NK-92 treated with Interleukin-12 subunit alpha and Interleukin-12 subunit beta, amount 100 ng/mL, for 24 hours (cell line): Measurements from ENCODE around the gene ZNF507.
A peak's percentile ranks its signal among the peaks of the same experiment; 100 is the strongest.

Experiments used
- DNase-seq: peaks from one replicate; lab custom pipeline; 2025; lab: John Stamatoyannopoulos, UW

The ZNF507 gene

GRCh38 chr19:32345261-32346207 lies at the start of gene ZNF507:
Gene ZNF507 (plus strand): TSS chr19:32345610. CDS start chr19:32352831, 7,221 bp downstream.
- peak; percentile 76 for DNase-seq

GRCh38 chr19:32296694-32297093 lies 48.7 kb upstream of the ZNF507 start:
- DNase-seq = no peak

GRCh38 chr19:32302778-32303177 lies 42.6 kb upstream of the ZNF507 start:
- DNase-seq = no peak

- no peak for DNase-seq
Measured at GRCh38 chr19:32303193-32303592, 42.2 kb upstream of the ZNF507 start.

- DNase-seq = no peak
Measured at GRCh38 chr19:32307591-32307990, 37.8 kb upstream of the ZNF507 start.

GRCh38 chr19:32308431-32309077 lies 36.9 kb upstream of the ZNF507 start:
- no peak for DNase-seq

GRCh38 chr19:32309711-32310390 lies 35.6 kb upstream of the ZNF507 start:
- DNase-seq = no peak

GRCh38 chr19:32311371-32311770 lies 34.0 kb upstream of the ZNF507 start:
- no peak for DNase-seq

- DNase-seq = no peak
Measured at GRCh38 chr19:32313569-32314265, 31.7 kb upstream of the ZNF507 start.

- no peak for DNase-seq
Measured at GRCh38 chr19:32316034-32316433, 29.4 kb upstream of the ZNF507 start.

GRCh38 chr19:32317086-32317485 lies 28.3 kb upstream of the ZNF507 start:
- DNase-seq = no peak

GRCh38 chr19:32318884-32319520 lies 26.4 kb upstream of the ZNF507 start:
- DNase-seq = no peak

- no peak for DNase-seq
Measured at GRCh38 chr19:32322541-32322940, 22.9 kb upstream of the ZNF507 start.

GRCh38 chr19:32324631-32325285 lies 20.7 kb upstream of the ZNF507 start:
- no peak for DNase-seq

- no peak for DNase-seq
Measured at GRCh38 chr19:32330213-32330857, 15.1 kb upstream of the ZNF507 start.

- DNase-seq = no peak
Measured at GRCh38 chr19:32333227-32333626, 12.2 kb upstream of the ZNF507 start.

- no peak for DNase-seq
Measured at GRCh38 chr19:32336259-32337083, 8.9 kb upstream of the ZNF507 start.

GRCh38 chr19:32337084-32337808 lies 8.2 kb upstream of the ZNF507 start:
- no peak for DNase-seq

- no peak for DNase-seq
Measured at GRCh38 chr19:32339423-32339822, 6.0 kb upstream of the ZNF507 start.
